DOHH2 (cell line): ENCODE data around the gene KCNMA1.

ENCODE experiments used
- EZH2phosphoT487 ChIP-seq: fragments of 200-600 bp; sonication (generic); IDR thresholded peaks from 2 replicates; pipeline ENCODE4 v1.6.1; 2017; ENCODE audit warnings: borderline replicate concordance, mild to moderate bottlenecking, antibody characterized with exemption, low read length, moderate library complexity, mixed read lengths
- TF ChIP-seq, protein P1 (sequence below): fragments of 200-600 bp; sonication (generic); IDR thresholded peaks from one replicate; pipeline ENCODE4 v1.5.1; 2014; ENCODE audit warnings: antibody characterized with exemption, mild to moderate bottlenecking, low read depth, low read length; ENCODE audit not compliant: poor library complexity, severe bottlenecking

DNA sequence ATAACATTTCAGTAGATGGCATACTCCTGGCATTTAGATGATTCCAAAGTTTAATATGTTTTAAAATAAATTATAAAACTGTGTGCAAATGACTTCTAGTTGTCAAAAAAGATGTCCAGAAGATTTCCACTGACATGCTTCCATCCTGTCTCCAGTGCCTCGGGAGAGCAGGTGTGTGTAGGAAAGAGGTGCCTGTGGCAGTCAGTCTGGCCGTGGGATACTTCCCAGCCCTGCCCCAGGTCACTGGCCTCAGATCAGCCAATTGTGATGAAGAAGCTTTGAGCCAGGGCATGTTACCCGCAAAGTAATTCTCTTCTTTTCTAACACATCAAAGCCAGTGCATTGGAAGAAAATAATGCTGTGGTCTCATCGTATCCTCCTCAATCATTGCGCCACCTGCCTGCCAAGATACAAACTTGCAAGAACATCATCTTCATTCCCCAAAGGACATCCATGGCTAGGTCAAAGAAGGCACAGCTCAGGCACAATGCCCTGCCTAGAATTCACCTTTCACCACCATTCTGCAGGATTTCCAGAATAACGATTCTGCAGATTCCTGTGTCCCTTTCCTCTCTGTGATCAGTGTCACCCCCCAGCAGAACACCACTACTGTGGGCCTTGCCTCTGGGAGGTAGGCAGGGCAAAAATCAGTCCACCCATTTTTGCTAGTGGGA, 6.3 kb upstream of the KCNMA1 start:
- TF ChIP-seq, protein P1, sequence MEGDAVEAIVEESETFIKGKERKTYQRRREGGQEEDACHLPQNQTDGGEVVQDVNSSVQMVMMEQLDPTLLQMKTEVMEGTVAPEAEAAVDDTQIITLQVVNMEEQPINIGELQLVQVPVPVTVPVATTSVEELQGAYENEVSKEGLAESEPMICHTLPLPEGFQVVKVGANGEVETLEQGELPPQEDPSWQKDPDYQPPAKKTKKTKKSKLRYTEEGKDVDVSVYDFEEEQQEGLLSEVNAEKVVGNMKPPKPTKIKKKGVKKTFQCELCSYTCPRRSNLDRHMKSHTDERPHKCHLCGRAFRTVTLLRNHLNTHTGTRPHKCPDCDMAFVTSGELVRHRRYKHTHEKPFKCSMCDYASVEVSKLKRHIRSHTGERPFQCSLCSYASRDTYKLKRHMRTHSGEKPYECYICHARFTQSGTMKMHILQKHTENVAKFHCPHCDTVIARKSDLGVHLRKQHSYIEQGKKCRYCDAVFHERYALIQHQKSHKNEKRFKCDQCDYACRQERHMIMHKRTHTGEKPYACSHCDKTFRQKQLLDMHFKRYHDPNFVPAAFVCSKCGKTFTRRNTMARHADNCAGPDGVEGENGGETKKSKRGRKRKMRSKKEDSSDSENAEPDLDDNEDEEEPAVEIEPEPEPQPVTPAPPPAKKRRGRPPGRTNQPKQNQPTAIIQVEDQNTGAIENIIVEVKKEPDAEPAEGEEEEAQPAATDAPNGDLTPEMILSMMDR: peak; percentile 66
- no peak for TF ChIP-seq EZH2phosphoT487
